ENCODE results near the gene DIAPH1.

- TF ChIP-seq CTCF (IDR thresholded peaks at IDR 0.05; ENCODE audit: low read depth, low read length) (no peak), EZH2phosphoT487 (IDR thresholded peaks at IDR 0.05; ENCODE audit: low read depth) (no peak)
These were observed 104.3 kb downstream of the DIAPH1 start for GRCh38 chr5:141514330-141515133.

All from OCI-LY3 (cell line).